Measurements from ENCODE around the gene CCN6. TPM values are rescaled to one million over a fixed set of nuclear protein-coding genes. Genes with fewer than 3 reads are reported as not detected.

CCN6 gene
- total RNA-seq, 6 experiments from 2014 or later: not detected

- Histone ChIP-seq H3K4me3 (no peak overlapping the region), H3K27me3 (no peaks in the 10 kb centered on the region), H3K4me1 (no peaks in the 10 kb centered on the region), H3K36me3 (peaks cover 0 to 2% (median 0%) of the 10 kb centered on the region in 4 donors), H3K9me3 (no peaks in the 10 kb centered on the region), H3K27ac (no peak overlapping the region)
- ATAC-seq: no peak
- intact Hi-C loops (cut with DNase I): no loop called here
- TF ChIP-seq POLR2A (IDR thresholded peaks at IDR 0.05): no peak
- TF ChIP-seq CTCF (IDR thresholded peaks at IDR 0.05): no peak
- WGBS (ENCODE audit: insufficient coverage, low coverage, low lambda C conversion rate, missing lambda C conversion rate): 77% methylated on average over 2 of the region's 2 CpGs
- no peak for DNase-seq
These were observed 52.7 kb downstream of the CCN6 start for GRCh38 chr6:112106562-112106961.

GRCh38 chr6:112109262-112109661, 55.4 kb downstream of the CCN6 start:
- ATAC-seq: no peak
- Histone ChIP-seq H3K4me3 (no peak overlapping the region), H3K27ac (no peak overlapping the region), H3K27me3 (no peaks in the 10 kb centered on the region), H3K4me1 (peaks cover 0 to 11% (median 2%) of the 10 kb centered on the region in 4 donors), H3K9me3 (no peaks in the 10 kb centered on the region), H3K36me3 (peaks cover 0 to 2% (median 0%) of the 10 kb centered on the region in 4 donors)
- no peak for DNase-seq
- TF ChIP-seq POLR2A (IDR thresholded peaks at IDR 0.05) (no peak), CTCF (IDR thresholded peaks at IDR 0.05) (no peak)
- intact Hi-C loops (cut with DNase I): no loop called here
- WGBS (ENCODE audit: insufficient coverage, low coverage, low lambda C conversion rate, missing lambda C conversion rate): 81% methylated on average over 6 of the region's 9 CpGs

- WGBS (ENCODE audit: insufficient coverage, low coverage, low lambda C conversion rate, missing lambda C conversion rate): 52% methylated on average over 3 of the region's 3 CpGs
- no peaks in the 10 kb centered on the region for H3K9me3 ChIP-seq
- no peak overlapping the region for H3K4me3 ChIP-seq
- H3K27me3 ChIP-seq: no peaks in the 10 kb centered on the region
- H3K36me3 ChIP-seq: no peaks in the 10 kb centered on the region
- ATAC-seq (peak; percentile 14 to 74 (median 34)), DNase-seq (no peak)
- peaks cover 0 to 31% (median 2%) of the 10 kb centered on the region in 4 donors for H3K4me1 ChIP-seq
- no peak for TF ChIP-seq POLR2A (IDR thresholded peaks at IDR 0.05)
- no peak for TF ChIP-seq CTCF (IDR thresholded peaks at IDR 0.05)
- intact Hi-C loops (cut with DNase I): no loop called here
- H3K27ac ChIP-seq: peak overlapping the region in 1 of 3 donors; percentile 48
These were observed 59.5 kb downstream of the CCN6 start for GRCh38 chr6:112113431-112113830.

- H3K27ac ChIP-seq: peak overlapping the region in 2 of 3 donors; percentile 39 to 48
- ATAC-seq (peak; percentile 8 to 37 (median 23)), DNase-seq (no peak)
- no peaks in the 10 kb centered on the region for H3K9me3 ChIP-seq
- intact Hi-C loops (cut with DNase I): no loop called here
- peaks cover 0 to 31% (median 2%) of the 10 kb centered on the region in 4 donors for H3K4me1 ChIP-seq
- H3K4me3 ChIP-seq: no peak overlapping the region
- TF ChIP-seq POLR2A (IDR thresholded peaks at IDR 0.05) (no peak), CTCF (IDR thresholded peaks at IDR 0.05) (no peak)
- no peaks in the 10 kb centered on the region for H3K27me3 ChIP-seq
- no peaks in the 10 kb centered on the region for H3K36me3 ChIP-seq
These were observed 60.0 kb downstream of the CCN6 start for GRCh38 chr6:112113918-112114317.

Measured in right lobe of liver (tissue), 6 donors.